ENCODE results near the gene YKT6.

YKT6 gene

GRCh38 chr7:44232901-44233715, 32.3 kb downstream of the YKT6 start:
- DNase-seq (ENCODE audit: low read depth), result no peak
- TF ChIP-seq CTCF (conservative IDR thresholded peaks at IDR 0.05; ENCODE audit: low read depth, low read length), result no peak
- no peak overlapping the region for H3K4me3 ChIP-seq (ENCODE audit: low read depth, low read length)

GRCh38 chr7:44235066-44235465, 34.3 kb downstream of the YKT6 start:
- TF ChIP-seq CTCF (conservative IDR thresholded peaks at IDR 0.05; ENCODE audit: low read depth, low read length), result no peak
- no peak for DNase-seq (ENCODE audit: low read depth)
- H3K4me3 ChIP-seq (ENCODE audit: low read depth, low read length), result no peak overlapping the region

- no peak for DNase-seq (ENCODE audit: low read depth)
- no peak overlapping the region for H3K4me3 ChIP-seq (ENCODE audit: low read depth, low read length)
- TF ChIP-seq CTCF (conservative IDR thresholded peaks at IDR 0.05; ENCODE audit: low read depth, low read length), result no peak
These were observed 35.0 kb downstream of the YKT6 start for GRCh38 chr7:44235582-44236332.

- no peak for DNase-seq (ENCODE audit: low read depth)
- H3K4me3 ChIP-seq (ENCODE audit: low read depth, low read length), result no peak overlapping the region
- no peak for TF ChIP-seq CTCF (conservative IDR thresholded peaks at IDR 0.05; ENCODE audit: low read depth, low read length)
These were observed 35.6 kb downstream of the YKT6 start for GRCh38 chr7:44236333-44236728.

GRCh38 chr7:44237696-44238095, 36.9 kb downstream of the YKT6 start:
- no peak for DNase-seq (ENCODE audit: low read depth)
- no peak overlapping the region for H3K4me3 ChIP-seq (ENCODE audit: low read depth, low read length)
- no peak for TF ChIP-seq CTCF (conservative IDR thresholded peaks at IDR 0.05; ENCODE audit: low read depth, low read length)

- no peak overlapping the region for H3K4me3 ChIP-seq (ENCODE audit: low read depth, low read length)
- no peak for TF ChIP-seq CTCF (conservative IDR thresholded peaks at IDR 0.05; ENCODE audit: low read depth, low read length)
- DNase-seq (ENCODE audit: low read depth), result no peak
These were observed 37.4 kb downstream of the YKT6 start for GRCh38 chr7:44238116-44238695.
